GM10248 (cell line): ENCODE results near the gene GPALPP1.

Experiments
- CTCF ChIA-PET: fragments of 300-600 bp; sonication (Branson Sonifier 250); formaldehyde crosslinking; extraction: SDS; loops from one replicate; lab custom pipeline; 2021; ENCODE audit warnings: antibody characterized with exemption; lab: Yijun Ruan, JAX
- POLR2A ChIA-PET: fragments of 350-650 bp; sonication (Branson Sonifier 250); formaldehyde crosslinking; extraction: SDS; loops from one replicate; lab custom pipeline; 2020; ENCODE audit warnings: antibody characterized with exemption; lab: Yijun Ruan, JAX
- DNase-seq: peaks from one replicate; pipeline ENCODE4 v3.0.0; 2012; ENCODE audit errors: extremely low spot score
- CTCF ChIP-seq: IDR thresholded peaks from 2 replicates; pipeline ENCODE4 v1.5.1; 2012; ENCODE audit warnings: mild to moderate bottlenecking, low read depth; ENCODE audit errors: extremely low read depth, missing control alignments, control extremely low read depth

The GPALPP1 gene

GRCh38 chr13:45003417-45003816 lies 14.1 kb downstream of the GPALPP1 start:
- DNase-seq = no peak
- ChIA-PET CTCF (interaction anchor here (1.2 kb wide), 1 partner anchor 12 kb away, joined by 5 read pairs; no protein-coding TSS in a partner anchor), POLR2A (no interaction called here)
- TF ChIP-seq CTCF = no peak

- TF ChIP-seq CTCF = no peak
These were observed 14.8 kb downstream of the GPALPP1 start for GRCh38 chr13:45004096-45004495.

GRCh38 chr13:45007225-45007624 lies 17.9 kb downstream of the GPALPP1 start:
- ChIA-PET POLR2A (no interaction called here), CTCF (interaction anchor here (0.7 to 2.3 kb wide), 5 partner anchors 8 to 41 kb away, joined by 3 to 7 read pairs (median 3); no protein-coding TSS in a partner anchor)
- TF ChIP-seq CTCF = no peak
- DNase-seq = no peak

More at GRCh38 chr13:45004096-45004495, 14.8 kb downstream of the GPALPP1 start:
- CTCF ChIA-PET = interaction anchor here (1.0 to 1.2 kb wide), 4 partner anchors 10 to 44 kb away, joined by 3 to 6 read pairs (median 4); no protein-coding TSS in a partner anchor
- DNase-seq = no peak
- POLR2A ChIA-PET = no interaction called here

DNA sequence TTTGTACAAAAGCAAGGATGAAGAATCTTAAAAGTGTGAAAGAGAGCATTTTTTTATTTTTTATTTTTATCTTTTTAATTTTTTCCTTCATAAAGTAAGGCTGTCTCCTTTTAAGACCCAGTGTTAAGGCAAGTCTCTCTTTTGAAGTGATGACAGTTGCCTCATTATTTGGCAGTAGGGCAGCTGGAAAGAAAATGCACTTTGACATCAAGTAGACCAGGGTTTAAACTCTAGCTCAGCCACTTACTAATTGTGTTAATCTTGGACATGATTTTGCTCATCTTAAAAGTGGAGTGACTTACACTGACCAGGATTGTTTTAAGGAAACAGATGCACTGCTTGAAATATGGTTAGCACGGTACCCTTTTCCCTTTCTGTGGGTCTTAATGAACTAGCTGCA lies 18.5 kb downstream of the GPALPP1 start:
- ChIA-PET CTCF (interaction anchor here (0.7 to 2.3 kb wide), 3 partner anchors 8 to 34 kb away, joined by 3 to 7 read pairs (median 3); no protein-coding TSS in a partner anchor), POLR2A (no interaction called here)
- TF ChIP-seq CTCF = no peak
- DNase-seq = no peak

- ChIA-PET CTCF (interaction anchor here (1.3 kb wide), 2 partner anchors 20 to 34 kb away, joined by 3 read pairs; no protein-coding TSS in a partner anchor), POLR2A (no interaction called here)
- TF ChIP-seq CTCF = no peak
- DNase-seq = no peak
These were observed 21.9 kb downstream of the GPALPP1 start for GRCh38 chr13:45011198-45011597.

DNA sequence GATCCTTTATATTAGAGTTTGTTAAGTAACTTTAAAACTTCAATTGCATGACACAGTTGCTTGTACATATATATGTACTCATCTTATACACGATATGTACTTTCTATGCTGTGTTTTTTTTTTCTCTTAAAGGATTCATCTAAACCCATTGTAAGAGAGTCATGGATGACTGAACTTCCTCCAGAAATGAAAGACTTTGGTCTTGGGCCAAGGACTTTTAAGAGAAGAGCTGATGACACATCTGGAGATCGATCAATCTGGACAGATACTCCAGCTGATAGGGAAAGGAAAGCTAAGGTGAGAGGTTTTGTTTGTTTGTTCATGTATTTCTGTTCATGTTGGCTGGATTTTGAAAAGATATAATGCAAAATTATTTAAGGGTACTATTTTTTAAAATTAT lies 26.0 kb downstream of the GPALPP1 start:
- TF ChIP-seq CTCF = no peak
- ChIA-PET CTCF (interaction anchor here (0.7 to 2.1 kb wide), 4 partner anchors 8 to 266 kb away, joined by 3 to 5 read pairs (median 4); no protein-coding TSS in a partner anchor), POLR2A (no interaction called here)
- no peak for DNase-seq
